AG10803 (cell line): ENCODE results near the gene SRSF8.

Experiments used
- DNase-seq: peaks from one replicate; pipeline ENCODE4 v3.0.0; 2010; ENCODE audit warnings: low read depth
- H3K4me3 ChIP-seq: 2 replicates; pipeline ENCODE4 v1.5.1; 2011; ENCODE audit warnings: mild to moderate bottlenecking, low read length, control low read depth
- CTCF ChIP-seq: conservative IDR thresholded peaks from 2 replicates; pipeline ENCODE4 v1.5.1; 2011; ENCODE audit warnings: mild to moderate bottlenecking, low read length, control low read depth, inconsistent platforms

SRSF8 gene

GRCh38 chr11:95119361-95120060 is 52.8 kb downstream of the SRSF8 start:
- no peak for TF ChIP-seq CTCF
- H3K4me3 ChIP-seq = no peak overlapping the region
- DNase-seq = no peak
